GM19023 (cell line): ENCODE measurements around the gene RNF38.
"Not testable (repeated sequence)": the region's sequence is repeated elsewhere in the genome, so short reads cannot be mapped to it uniquely, and the experiment has no call there.

Source experiments
- ATAC-seq: cut with Tn5 transposase; IDR thresholded peaks from one replicate; pipeline ENCODE4 v1.9.1; 2021; ENCODE audit warnings: mild to moderate bottlenecking, moderate library complexity; ENCODE audit not compliant: unreplicated experiment

Gene RNF38

DNA sequence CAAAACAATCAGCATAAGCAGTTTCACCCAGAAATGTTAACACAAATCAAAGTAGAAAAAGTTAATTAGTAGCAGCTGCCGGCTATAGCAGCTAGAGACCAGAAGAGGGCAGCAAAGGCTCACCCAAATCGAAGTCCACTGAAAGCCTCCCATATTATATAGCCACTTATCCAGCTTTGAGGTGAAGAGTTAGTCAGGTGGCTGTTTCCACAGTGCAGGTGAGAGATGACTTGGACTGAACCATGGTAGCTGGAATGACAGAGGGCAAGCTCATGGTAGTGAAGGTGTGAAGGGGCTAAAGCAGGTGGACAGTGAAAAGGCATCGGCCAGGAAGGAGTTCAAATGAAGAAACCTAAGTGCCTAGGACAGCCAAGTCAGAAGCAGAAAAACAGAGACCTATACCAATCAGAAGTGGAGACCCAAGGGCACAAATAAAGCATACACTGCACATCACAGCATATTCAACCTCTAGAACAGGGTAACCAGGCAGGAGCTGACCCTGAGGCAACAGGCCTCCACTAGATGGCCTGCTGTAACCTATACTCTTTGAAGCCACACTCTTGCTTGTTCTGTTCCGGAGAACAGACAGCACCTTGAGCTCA lies 7.2 kb upstream of the RNF38 start:
- ATAC-seq, result no peak

DNA sequence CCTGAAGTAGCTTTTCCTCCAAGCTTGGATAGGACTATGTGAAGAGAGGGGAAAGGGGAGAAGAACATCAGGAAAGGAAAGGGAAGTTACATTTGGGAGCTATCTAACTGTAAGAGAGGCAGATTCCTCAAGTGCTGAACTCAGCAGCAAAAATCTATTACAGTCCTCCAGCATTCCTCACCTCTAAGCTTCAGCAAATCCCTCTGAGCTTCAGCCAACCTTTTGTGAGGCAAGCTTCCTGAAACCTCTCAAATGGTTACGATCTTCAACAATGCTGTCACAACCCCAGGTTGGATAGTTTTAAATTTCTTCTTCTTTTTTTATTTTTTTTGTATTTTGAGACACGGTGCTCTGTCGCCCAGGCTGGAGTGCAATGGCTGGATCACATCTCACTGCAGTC lies 2.5 kb upstream of the RNF38 start:
- no peak for ATAC-seq

DNA sequence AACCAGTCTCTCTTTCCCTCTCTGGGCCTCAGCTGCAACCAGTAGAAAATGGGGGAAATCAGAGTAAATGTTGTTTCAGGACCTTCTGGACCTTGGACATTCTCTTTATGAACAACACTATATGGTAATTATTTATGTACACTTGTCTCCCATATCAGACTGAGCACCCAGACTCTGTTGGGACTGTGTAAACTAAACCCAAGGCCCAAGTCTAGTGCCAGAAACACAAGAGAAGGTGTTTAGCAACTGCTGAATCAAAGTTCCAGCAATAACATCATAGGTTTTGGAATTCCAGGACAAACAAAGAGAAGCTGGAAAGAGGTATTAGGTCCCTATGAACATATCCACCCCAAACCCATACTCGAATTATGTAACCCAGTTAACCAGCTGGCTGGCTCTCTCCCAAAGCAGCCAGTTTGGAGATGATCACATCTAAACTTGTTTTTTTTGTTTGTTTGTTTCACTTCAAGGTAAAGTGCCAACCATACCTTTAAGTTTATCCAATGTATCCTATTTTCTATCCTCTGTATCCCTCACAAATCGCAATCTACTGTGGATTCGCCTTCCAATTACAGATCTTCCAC lies 1.9 kb upstream of the RNF38 start:
- no peak for ATAC-seq

DNA sequence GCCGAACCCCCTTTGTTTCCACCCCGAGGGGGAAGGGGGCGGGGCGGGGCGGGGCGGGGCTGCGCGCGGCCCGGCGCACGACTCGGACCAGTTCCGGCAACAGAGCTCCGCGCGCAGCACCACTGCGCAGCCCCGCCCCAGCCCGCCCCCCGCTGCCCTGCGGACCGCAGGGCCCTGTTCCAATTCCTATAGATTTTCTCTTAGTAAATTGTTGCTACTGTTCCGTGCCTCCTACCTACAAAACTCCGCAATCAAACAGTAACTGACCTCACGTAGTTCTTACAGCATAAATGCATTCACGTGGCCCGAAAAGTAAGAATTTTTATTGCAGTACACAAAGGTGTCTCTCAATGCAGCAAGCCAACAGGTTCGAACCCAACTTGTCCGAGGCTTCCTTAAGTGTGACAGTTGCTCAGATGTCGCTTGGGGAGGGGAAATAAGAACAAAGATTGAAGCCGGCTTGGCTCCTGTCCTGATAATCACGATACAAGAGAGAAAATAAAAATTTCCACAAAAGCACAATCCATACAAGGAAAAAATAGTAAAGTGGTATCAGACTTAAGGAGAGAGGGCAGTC lies 1.2 kb upstream of the RNF38 start:
- peak; percentile 67 for ATAC-seq

DNA sequence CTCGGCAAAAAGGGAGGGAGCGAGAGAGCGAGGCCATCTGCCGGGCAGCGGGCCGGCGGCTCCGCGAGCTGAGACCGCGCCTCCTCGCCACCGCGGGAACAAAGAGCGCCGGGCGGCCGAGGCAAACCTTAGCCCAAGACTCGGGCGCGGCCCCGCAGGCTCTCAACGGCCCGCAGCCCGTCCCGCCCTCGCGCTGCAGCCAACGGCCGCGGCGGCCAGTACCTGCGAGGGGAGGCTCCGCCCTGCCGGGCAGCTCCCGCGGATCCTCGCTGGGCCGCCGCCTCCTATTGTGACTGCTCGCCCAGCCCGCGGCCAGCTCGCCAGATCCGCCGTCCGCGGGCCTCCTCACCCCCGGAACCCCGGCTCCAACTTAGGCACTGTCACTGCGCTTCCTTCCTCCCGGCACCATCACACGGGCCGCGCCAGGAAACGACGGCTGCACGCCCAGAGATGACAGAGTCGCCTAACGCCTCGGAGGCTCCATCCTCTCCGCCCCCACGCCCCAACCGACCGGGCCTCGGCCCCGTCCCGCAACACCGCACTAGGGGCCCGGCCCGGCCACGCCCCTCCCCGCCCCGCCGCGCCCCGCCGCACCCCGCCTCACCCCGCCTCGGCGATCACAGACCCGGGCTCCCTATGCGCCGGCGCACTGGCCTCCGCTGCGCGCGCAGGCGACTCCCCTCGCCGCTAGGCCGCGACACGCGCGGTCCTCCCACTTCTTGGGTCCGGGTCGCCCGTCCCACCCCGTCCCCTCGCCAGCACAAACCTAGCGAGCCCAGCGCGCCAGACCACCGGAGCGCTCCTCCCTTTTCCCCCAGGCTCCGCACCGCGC lies 479 bp upstream of the RNF38 start:
- ATAC-seq, result peak; percentile 73

DNA sequence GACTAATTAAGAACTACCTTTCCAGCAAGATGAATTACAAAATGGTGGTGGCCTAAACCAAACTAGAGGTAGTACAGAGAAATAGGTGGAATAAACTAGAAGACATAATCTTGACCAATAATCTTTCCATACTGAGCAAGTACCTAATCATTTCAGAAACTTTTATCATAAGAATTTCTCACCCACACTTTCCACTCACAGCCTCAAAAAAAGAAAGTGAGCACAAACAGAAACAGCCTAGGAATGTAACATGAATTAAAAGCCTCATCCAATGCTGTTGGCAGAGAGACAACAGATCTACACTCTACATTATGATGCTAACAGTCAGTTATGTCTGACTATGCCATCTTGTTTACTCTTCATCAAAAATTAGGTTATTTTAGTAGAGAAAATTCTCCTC lies 1.3 kb downstream of the RNF38 start:
- no peak for ATAC-seq

DNA sequence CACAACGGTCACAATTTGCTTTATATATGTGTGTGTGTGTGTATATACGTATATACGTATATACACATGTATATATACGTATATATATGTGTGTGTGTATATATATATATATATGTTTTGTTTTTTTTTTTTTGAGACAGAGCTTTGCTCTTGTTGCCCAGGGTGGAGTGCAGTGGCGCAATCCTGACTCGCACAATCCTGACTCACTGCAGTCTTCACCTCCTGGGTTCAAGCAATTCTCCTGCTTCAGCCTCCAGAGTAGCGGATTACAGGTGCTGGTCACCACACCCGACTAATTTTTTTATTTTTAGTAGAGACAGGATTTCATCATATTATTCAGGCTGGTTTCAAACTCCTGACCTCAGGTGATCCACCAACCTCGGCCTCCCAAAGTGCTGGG lies 3.1 kb downstream of the RNF38 start:
- no peak for ATAC-seq

DNA sequence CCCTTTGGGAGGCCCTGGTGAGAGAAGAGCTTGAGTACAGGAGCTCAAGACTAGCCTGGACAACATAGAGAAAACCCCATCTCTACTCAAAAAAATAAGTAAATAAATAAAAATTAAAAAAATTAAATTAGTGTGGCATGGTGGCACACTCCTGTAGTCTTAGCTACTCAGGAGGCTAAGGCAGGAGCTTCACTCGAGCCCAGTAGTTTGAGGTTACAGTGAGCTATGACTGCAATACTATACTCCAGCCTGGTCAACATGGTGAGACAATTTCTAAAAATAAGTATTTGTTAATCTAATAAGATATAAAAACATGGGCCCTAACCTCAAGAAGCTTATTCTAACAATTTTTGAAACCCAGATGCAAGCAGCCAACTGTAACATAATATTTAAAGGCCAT lies 7.6 kb downstream of the RNF38 start:
- ATAC-seq, result no peak

DNA sequence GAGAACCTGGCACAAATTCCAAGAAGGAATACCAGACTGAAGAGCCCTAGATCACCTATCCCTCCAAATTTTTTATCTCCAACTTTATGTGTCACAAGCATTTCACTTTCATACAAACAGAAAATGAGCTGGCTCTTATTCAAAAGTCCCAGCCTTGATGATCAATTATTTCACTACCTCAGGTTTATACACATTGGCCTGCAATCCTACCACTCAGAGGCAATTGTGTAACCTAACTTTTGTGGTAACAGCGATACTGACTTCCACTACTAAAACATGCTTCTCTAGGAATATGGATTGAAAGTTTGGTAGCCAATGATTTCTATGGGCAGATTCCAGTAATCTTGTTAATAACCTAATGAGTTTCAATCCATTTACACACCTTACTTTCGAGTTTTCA lies 10.5 kb downstream of the RNF38 start:
- ATAC-seq, result no peak

DNA sequence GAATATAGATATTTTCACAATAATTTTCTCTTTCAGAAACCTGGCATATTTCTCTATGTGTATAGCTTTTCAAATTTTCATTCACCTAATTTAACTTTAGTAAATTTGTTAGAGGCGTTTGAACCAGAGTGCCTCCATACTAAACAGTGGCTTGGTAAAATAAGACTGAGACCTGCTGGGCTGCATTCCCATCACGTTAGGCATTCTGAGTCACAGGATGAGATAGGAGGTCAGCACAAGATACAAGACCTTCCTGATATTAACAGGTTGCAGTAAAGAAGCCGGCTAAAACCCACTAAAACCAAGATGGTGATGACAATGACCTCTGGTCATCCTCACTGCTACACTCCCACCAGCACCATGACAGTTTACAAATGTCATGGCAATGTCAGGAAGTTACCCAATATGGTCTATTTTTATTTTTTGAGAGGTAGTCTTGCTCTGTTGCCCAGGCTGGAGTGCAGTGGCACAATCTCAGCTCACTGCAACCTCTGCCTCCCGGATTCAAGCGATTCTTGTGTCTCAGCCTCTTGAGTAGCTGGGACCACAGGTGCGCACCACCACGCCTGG lies 13.6 kb downstream of the RNF38 start:
- ATAC-seq, result not testable (repeated sequence)

DNA sequence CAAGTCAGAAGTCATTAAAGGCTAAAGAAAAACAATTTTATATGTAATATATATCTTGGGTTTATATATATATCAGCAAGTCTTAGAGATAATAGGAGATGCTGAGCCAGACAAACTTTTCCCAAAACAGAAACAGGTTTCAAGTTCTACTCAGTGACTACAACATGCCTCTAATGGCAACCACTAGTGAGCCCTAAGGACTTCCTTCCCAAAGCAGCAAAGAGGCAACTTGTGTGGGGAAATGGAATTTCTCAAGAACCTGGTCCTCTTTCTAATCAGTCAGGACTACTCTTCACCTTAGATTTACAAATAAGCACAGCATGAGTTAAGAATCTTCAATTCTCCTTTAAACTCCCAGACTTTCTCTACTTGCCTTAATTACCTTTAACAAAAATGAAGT lies 17.6 kb downstream of the RNF38 start:
- no peak for ATAC-seq

DNA sequence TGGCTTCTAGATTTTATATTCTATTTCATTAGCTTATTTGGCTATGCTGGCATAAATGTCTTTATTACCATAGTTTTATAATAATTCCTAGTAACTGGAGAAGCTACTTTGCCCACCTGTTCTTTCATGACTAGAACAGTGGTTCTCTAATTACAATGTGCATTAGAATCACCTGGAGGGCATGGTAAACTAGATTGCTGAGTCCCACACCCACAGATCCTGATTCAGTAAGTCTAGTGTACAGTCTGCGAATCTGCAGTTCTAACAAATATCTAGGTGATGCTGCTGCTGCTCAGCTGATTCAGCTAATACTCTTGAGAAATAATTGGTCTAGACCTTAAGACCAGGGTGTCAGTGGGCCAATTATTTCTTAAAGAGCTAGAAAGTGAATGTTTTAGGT lies 35.5 kb downstream of the RNF38 start:
- no peak for ATAC-seq

DNA sequence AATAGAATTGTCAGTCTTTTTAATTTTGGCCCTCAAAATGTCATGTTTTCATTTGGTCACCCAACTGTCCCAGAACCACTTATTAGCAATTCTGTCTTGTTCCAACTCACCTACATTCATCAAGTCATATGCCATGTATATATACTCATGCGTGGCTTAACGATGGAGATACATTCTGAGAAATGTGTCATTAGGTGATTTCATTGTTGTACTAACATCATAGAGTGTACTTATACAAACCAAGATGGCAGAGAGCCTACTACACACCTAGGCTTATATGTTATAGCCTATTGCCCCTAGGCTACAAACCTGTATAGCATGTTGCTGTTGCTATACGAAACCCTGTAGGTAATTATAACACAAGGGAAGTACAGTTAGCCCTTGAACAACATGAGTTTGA lies 36.6 kb downstream of the RNF38 start:
- no peak for ATAC-seq

DNA sequence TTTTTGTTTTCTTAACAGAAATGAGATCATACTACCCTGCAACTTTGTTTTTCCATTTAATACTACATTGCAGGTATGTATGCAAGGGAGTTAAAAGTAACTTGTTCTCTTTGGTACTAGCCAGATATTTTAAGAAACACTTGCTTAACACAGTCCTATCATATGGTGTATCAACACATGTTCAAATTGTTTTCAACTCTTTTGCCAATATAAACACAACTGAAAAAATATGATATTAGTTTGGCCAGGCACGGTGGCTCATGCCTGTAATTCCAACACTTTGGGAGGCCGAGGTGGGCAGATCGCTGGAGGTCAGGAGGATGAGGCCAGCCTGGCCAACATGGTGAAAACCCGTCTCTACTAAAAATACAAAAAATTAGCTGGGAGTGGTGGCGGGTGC lies 41.6 kb downstream of the RNF38 start:
- ATAC-seq, result no peak

DNA sequence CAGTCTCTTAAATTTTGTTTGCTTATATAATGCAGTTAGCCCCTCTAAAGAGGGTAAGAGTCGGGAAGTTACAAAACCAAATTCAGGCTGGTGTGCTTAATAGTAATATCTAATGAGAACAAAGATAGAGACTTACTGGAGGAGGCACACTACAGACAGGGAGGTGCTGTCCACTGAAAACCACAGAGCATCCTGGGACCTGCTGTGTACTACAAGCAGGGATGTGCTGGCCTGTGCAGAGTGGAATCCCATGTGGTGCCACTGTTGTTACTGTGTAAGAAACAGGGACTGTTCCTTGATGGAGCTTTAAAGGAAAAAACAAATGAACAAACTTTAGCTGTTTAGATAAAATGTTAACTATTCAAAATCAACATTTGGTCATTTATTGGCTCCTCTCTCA lies 42.4 kb downstream of the RNF38 start:
- ATAC-seq, result no peak

DNA sequence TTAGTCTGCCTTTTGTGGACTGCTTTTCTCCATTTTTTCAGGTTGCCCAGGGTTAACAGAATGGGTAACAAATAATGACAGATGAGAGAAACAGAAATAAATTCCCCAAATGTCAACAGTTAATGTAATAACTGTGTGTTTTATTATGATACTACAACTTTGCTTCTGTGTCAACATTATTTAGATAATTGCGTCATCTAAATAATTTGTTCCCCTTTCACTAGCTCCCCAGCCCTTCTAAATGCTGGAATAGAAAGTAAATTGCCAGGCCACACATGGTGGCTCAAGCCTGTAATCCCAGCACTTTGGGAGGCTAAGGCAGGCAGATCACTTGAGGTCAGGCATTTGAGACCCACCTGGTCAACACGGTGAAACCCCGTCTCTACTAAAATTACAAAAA lies 53.5 kb downstream of the RNF38 start:
- ATAC-seq, result no peak

DNA sequence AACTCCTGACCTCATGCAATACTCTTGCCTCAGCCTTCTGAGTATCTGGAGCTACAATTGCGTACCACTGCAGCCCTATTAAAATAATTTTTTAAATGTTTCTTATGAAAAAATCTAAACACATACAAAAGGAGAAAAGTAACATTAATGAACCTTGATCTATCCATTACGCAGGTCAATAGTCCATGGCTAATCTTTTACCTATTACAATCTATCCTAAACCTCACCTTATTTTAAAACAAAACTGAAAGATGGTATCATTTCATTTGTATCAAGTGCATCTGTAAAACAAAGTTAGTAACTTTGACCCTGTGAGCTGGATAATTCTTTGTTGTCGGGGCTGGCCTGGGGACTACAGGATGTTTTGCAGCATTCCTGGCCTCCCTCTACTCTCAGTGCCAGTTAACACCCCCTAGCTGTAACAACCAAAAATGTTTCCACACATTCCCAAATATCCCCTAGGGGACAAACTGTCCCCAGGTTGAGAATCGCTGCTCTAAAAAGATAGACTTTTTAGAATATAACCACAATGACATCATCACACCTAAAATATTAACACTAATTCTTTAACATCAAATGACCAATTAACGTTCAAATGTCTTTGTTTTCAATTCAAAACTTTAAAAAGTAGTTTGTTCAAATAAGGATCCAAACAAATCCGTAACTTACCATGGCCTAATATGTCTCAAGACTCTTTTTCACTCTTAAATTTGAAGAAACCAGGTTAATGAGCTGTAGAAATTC lies 54.8 kb downstream of the RNF38 start:
- no peak for ATAC-seq

DNA sequence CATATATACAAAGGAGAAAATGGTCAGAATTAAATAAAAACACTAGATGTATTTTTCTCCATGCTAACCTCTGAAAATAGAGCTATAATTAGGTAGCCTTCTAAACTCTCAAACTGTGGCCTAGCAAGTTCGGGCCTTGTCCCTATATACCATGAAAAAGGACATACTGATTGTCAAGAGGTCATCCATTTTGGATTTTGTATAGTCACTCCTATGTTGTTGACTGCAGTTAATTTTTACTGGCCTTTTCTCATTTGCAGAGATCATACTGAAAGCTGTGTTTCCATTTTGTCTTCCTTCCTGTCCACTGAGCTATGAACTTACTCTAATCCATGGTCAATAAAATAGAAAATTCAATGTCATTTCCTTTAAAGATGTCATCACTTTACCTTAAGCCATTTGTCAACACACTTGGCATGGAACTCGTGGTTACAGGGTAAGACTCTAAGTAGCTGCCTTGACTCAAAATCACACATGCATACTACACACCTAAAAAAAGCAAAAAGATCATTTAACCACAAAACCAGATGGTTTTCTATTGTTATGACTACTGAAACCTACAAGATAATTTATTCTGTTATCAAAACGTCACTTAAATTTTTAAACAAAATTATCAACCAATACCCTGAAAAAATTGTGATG lies 58.0 kb downstream of the RNF38 start:
- no peak for ATAC-seq

DNA sequence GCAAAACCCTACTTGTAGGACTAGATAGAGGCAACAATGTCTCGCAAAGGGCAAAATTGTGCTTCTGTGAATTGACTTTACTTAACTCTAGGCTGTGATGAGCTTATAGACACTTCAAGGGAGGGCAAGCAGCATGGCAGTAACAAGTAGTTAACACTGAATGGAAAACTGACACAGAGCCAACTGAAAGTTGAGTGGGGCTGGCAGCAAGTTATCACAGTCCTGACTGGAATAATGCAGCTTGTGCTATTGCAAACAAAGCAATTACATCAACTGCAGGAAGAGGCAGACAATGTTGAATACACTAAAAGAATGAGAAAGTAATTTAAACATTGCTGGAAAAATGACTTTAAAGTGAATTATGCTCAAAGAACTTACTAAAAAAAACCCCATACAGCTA lies 62.2 kb downstream of the RNF38 start:
- ATAC-seq, result no peak

DNA sequence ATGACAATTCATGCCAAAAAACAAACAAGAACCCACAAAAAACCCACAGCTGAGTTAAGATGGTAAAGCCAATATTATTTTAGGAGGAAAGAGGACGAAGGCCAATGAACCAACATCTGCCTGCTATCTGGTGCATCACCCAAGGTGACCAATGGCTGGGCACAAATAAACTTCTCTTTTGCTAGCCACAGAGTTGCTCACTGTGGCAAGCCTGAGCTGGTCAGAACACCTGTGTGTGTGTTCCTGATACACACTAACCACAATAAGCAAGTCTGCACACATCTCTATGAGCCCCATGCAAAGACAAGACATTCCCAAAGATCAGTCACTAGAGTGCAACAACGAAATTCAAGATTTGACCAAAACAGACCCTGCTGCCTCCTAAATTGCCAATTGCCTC lies 63.1 kb downstream of the RNF38 start:
- ATAC-seq, result no peak
